ENCODE results near the gene HMG20A. TPM values are rescaled to one million over a fixed set of nuclear protein-coding genes. Genes with fewer than 3 reads are reported as not detected.
A peak's percentile ranks its signal among the peaks of the same experiment; 100 is the strongest.

The HMG20A gene
- total RNA-seq, 1 experiment from 2014 or later, result 54.0 TPM

- no TSS peak for BruUV-seq (replicated peaks)
These were observed 43.9 kb upstream of the HMG20A start for GRCh38 chr15:77376770-77377169.

GRCh38 chr15:77380033-77380432 lies 40.7 kb upstream of the HMG20A start:
- TF ChIP-seq TCF7L2 (IDR thresholded peaks at IDR 0.05; ENCODE audit: low read depth, low read length), result no peak
- no peak for TF ChIP-seq SIN3A (IDR thresholded peaks at IDR 0.05; ENCODE audit: borderline replicate concordance, insufficient read depth, low read depth, low read length)
- TF ChIP-seq REST (IDR thresholded peaks at IDR 0.05; ENCODE audit: insufficient read depth in 1 of 2, low read depth in 2 of 2, low read length in 1 of 2), result no peak
- no peak for TF ChIP-seq POLR2AphosphoS5 (IDR thresholded peaks at IDR 0.05; ENCODE audit: low read depth, low read length)
- no peak for TF ChIP-seq CTCF (IDR thresholded peaks at IDR 0.05)
- Histone ChIP-seq H3K27me3 (ENCODE audit: control insufficient read depth, insufficient read depth, low read length) (no peaks in the 10 kb centered on the region), H3K27ac (ENCODE audit: low read length) (no peak overlapping the region), H3K4me3 (ENCODE audit: low read depth in 2 of 2, low read length in 2 of 2) (no peak overlapping the region), H3K9me3 (ENCODE audit: control insufficient read depth, insufficient read depth, low read depth, low read length) (no peaks in the 10 kb centered on the region), H3K4me1 (ENCODE audit: control insufficient read depth, insufficient read depth, low read length) (no peaks in the 10 kb centered on the region; the same call in 1 of the 2 replicates), H3K36me3 (ENCODE audit: control insufficient read depth, insufficient read depth, low read length) (no peaks in the 10 kb centered on the region)
- BruUV-seq (replicated peaks), result no TSS peak
- intact Hi-C loops (cut with micrococcal nuclease; ENCODE audit: unreplicated experiment) (no loop called here), in situ Hi-C loops (cut with HindIII; ENCODE audit: low pct_unique_long_range_greater_than_20kb, low sequenced_read_pairs) (no loop called here)
- DNase-seq (ENCODE audit: low read depth, low spot score), result no peak
- POLR2A ChIA-PET, result no interaction called here
- ATAC-seq, result no peak
- CTCF ChIA-PET, result no interaction called here

More at GRCh38 chr15:77376770-77377169, 43.9 kb upstream of the HMG20A start:
- Histone ChIP-seq H3K4me1 (ENCODE audit: control insufficient read depth, insufficient read depth, low read length) (no peaks in the 10 kb centered on the region; the same call in 1 of the 2 replicates), H3K4me3 (ENCODE audit: low read depth in 2 of 2, low read length in 2 of 2) (no peak overlapping the region), H3K9me3 (ENCODE audit: control insufficient read depth, insufficient read depth, low read depth, low read length) (no peaks in the 10 kb centered on the region), H3K27me3 (ENCODE audit: control insufficient read depth, insufficient read depth, low read length) (no peaks in the 10 kb centered on the region), H3K36me3 (ENCODE audit: control insufficient read depth, insufficient read depth, low read length) (no peaks in the 10 kb centered on the region), H3K27ac (ENCODE audit: low read length) (no peak overlapping the region)
- TF ChIP-seq SIN3A (IDR thresholded peaks at IDR 0.05; ENCODE audit: borderline replicate concordance, insufficient read depth, low read depth, low read length), result no peak
- TF ChIP-seq CTCF (IDR thresholded peaks at IDR 0.05), result no peak
- TF ChIP-seq TCF7L2 (IDR thresholded peaks at IDR 0.05; ENCODE audit: low read depth, low read length), result no peak
- no peak for TF ChIP-seq POLR2AphosphoS5 (IDR thresholded peaks at IDR 0.05; ENCODE audit: low read depth, low read length)
- DNase-seq (ENCODE audit: low read depth, low spot score) (no peak), ATAC-seq (0 out of 2 replicates have a peak, but pooled peaks have one; percentile 63)
- intact Hi-C loops (cut with micrococcal nuclease; ENCODE audit: unreplicated experiment) (no loop called here), in situ Hi-C loops (cut with HindIII; ENCODE audit: low pct_unique_long_range_greater_than_20kb, low sequenced_read_pairs) (no loop called here)
- CTCF ChIA-PET, result interaction anchor here (0.7 kb wide), 1 partner anchor 202 kb away, joined by 3 read pairs; no protein-coding TSS in a partner anchor
- POLR2A ChIA-PET, result no interaction called here

All from Panc1 (cell line).